Stimulated activated CD4-positive, alpha-beta T cell treated with anti-CD3 and anti-CD28 coated beads, TNF-alpha, amount 100 ng/mL, for 4 hours (primary cell): ENCODE measurements around the gene CXCR5.

Source experiments
- DNase-seq, 3 experiments: peaks; one replicate each; pipeline ENCODE4 v3.0.0-alpha.2; 2020; ENCODE audit warnings: low read depth in 3 of 3

The CXCR5 gene

DNA sequence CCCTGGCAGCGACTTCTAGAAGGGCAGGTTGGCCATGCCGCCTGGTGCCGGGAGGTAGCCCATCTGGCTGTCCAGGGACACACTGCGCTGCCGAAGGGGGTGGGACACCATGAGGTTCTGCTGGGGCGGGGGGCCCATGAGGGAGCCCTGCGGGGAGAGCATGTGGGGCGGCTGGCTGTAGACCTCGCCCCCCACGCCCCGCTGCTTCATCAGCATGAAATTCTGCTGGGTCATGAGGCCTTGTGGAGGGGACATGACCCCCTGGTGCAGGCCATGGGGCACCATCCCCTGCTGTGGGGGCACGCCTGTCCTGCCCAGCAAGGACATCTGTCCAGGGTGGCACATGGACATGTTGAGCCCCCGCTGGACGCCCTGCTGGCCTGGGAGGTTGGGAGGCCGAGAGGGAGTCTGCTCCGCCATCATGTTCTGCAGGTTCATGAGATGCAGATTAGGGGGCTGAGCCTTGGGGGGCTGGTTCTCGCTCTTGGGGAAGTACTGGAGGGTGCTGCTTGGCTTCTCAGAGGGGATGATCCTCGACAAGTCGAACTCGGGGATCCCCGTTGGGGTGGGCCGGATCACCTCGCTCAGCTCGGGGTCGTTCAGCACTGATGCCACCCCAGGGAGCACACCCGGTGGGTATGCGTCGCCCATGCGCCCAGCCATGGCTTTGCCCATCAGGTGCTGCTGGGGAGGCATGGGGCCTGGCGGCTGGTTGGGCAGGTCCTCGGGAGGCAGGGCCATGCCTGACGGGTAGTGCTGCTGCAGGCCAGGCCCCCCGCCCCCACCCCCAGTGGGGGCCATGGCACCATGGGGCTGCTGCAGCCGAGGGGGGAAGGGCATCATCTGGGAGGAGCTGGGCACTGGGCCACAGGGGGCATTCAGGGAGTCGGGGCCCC lies 15.0 kb downstream of the CXCR5 start:
- no peak for DNase-seq

DNA sequence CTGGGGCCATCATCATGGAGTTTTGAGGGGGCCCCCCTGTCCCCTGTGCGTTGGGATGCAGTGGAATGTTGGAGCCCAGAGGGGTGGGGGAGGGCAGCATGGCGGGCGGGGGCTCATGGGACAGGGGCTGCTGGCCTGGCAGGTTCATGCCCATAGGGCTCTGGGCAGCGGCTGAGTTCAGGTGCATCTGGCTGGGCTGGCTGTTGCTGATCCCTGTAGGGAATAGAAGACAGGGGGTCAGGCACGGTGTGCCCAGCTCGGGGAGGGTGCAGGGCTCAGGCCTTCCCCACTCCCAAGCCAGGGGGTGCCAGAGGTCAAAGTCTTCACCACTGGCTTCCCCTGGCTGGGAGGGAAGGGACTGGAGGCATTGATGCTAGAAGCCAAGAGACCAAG lies 15.6 kb downstream of the CXCR5 start:
- no peak for DNase-seq

GRCh38 chr11:118899706-118900360 lies 16.1 kb downstream of the CXCR5 start:
- no peak for DNase-seq

- no peak for DNase-seq
Observed at GRCh38 chr11:118900535-118901384, 17.1 kb downstream of the CXCR5 start.

GRCh38 chr11:118901494-118902335 lies 18.0 kb downstream of the CXCR5 start:
- no peak for DNase-seq

DNA sequence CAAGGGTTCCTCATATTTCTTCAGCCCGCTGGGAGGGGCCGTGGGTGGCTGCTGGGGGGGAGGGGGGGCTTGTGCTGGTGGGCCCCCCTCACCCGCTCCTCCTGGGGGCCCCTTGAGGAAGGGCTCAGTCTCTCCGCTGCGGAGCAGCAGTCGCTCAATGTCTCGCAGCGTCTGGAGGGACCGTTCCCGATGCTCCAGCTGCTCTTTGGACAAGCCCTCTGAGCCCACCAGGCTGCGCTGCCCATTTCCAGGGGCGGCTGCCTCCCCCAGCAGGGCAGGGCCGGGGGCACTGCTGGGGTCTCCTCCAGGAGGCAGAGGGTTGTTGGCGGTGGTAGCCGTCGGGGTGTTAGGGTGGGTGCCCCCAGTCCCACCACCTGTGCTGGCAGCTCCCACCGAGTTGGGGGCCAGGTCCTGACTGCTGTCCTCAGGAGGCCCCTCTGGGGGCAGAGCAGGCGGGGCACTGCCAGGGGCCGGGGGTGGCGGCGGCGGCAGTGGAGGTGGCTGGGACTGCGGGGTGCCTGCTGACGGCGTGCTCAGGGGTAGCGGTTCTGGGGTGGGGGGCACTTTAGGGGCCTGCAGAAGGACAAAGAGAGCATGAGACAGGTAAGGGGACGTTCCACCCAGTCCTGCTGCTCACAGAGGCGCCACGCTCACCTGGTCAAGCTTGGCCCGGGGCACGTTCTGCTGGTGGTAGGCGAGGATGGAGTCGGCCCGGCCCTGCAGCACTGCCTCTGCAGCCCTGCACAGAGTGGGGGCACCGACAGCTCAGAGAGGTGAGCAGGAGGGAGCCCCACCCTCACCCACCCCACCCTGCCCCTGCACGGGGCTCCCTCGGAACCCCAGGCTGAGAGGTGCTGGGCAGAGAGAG lies 18.9 kb downstream of the CXCR5 start:
- DNase-seq, result no peak

DNA sequence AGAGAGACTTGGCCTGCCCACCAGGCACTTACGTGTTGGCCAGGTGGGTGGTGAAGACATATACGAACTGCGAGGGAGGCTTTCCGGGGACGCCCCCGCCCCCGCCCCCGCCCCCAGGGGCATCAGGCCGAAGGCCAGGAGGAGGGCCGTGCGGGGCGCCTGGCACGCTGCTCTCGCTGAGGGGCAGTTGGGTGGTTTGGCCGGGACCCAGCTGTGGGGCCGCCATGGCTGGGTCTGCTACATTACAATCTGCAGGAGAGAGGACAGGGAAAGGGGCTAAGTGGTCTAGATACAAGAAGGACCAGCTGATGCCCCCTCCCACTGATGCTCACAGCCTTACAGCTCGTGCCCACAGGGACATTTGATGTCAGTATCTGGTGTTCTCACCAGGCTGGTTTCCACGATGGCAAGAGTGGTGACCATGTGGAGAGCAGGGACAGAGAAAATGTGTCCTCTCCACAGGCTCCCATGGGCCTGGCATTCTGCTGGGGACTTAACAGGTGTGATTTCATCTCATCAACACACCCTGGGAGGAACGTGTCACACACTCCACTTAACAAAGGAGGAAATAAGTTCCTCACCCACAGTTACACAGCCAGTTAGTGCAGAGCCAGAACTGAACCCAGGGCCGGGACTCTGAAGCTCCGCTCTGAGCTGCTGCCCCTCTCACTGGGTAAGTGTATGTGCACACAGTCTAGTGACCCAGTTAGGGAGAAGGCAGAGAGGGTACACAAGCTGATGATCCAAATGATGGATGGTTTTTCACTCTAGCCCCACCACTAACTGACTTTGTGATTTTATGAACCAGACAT lies 19.7 kb downstream of the CXCR5 start:
- no peak for DNase-seq

DNA sequence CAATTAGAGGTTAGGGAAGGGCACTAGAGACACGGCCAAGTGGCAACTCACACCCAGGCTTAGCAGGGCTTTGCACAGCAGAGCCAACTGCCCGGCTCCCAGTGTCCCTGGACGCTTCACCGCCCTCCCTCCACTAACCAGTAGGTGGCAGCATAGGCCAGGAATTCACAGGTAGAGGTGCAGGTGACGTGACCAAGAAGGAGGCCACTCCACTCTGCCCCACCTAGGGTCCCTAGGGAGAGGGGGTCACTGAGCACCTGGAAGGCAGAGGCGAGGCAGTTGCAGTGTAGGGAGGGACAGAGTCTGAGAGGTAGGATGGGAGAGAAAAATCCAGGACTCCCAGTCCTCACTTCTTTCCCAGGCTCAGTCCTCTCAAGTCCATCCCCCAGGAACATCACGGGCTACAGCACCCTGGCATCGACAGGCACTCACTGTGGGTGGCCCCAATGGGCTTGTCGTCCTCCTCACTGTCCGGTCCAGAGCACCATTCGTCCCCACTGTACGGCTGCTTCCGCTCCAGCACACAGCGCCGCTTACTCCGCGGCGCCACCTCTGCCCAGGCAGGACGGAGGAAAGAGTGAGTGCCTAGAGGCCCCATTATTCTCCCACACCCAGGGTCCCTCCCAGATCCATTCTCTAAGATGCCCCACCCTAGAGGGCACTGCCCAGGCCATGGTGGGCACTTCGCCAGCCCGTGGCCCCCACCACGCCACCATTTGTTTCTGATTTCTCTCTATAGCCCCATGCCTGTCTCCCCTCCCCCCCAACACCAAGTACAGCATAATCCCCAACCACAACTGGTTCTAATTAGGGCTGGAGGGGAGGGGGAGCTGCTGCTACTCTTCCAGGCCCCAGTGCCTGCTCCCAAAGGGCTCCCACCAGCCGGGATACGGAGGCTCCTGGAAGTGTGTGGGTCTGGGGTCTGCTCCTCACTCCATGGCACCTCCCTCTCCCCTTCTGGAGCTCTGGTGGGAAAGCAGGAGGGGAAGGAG lies 23.7 kb downstream of the CXCR5 start:
- peak; percentile 72 to 77 (median 75) for DNase-seq

DNA sequence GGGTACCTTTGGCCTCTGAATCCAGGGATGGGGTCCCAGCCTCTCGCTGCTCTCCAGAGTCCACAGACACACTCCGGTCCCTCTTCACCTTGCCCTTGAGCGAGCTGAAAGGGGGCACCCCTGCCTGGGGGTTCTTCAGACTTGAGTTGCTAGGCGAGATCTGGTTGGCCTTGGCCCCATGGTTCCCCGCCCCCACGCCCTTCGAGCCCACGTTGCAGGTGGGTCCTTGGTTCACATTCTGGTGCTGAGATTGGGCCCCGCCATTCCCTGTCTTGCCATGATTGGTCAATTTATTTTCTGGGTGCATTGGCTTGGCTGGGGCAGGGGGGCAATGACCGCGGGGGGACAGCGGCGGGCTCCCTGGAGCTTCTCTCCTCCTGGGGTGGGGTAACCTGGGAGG lies 24.6 kb downstream of the CXCR5 start:
- DNase-seq, result no peak

GRCh38 chr11:118908901-118909618 lies 25.4 kb downstream of the CXCR5 start:
- DNase-seq, result no peak

DNA sequence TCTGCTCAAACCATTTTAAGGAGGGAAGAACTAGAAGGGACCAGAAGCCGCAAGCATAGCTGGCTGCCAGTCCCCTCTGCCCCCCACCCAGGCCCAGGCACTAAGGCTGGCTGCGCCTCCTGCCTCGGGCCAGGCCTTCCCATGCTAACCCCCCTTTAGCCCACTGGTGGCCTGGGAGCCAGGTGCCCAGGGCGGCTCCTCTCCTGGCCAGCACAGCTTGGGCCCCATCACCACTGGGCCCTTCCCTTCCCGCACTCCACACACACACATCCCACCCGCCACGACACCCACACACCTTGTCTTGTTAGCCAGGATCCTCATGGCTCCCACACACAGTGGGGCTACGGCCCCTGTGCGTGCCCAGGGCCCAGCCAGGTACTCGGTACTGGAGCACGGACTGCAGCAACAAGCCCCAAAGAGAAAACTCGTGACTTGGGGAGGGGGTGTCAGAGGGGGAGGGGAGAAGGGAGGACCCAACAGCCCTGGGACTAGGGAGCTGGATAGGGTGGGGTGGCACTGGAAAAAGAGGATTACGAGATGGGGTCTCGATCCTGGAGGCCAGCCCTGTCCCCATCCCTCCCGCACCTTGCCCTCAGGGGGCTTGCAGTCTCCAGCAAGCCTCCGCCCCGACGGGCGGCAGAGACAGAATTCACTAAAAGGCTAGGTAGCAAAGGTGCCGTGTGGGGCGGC lies 26.1 kb downstream of the CXCR5 start:
- DNase-seq, result no peak

- DNase-seq, result no peak
Observed at GRCh38 chr11:118910309-118911112, 26.8 kb downstream of the CXCR5 start.

GRCh38 chr11:118911113-118911879 lies 27.6 kb downstream of the CXCR5 start:
- no peak for DNase-seq

- peak in 2 of 3 experiments; percentile 74 to 76 for DNase-seq
Observed at GRCh38 chr11:118911880-118912741, 28.4 kb downstream of the CXCR5 start.
